HG03521 (cell line): ENCODE data around the gene CDC7.
A peak's percentile ranks its signal among the peaks of the same experiment; 100 is the strongest.
"Not testable (repeated sequence)": the region's sequence is repeated elsewhere in the genome, so short reads cannot be mapped to it uniquely, and the experiment has no call there.

Experiments used
- ATAC-seq: cut with Tn5 transposase; IDR thresholded peaks from one replicate; pipeline ENCODE4 v1.9.1; 2021; ENCODE audit warnings: mild to moderate bottlenecking, moderate library complexity; ENCODE audit not compliant: unreplicated experiment

CDC7 gene

DNA sequence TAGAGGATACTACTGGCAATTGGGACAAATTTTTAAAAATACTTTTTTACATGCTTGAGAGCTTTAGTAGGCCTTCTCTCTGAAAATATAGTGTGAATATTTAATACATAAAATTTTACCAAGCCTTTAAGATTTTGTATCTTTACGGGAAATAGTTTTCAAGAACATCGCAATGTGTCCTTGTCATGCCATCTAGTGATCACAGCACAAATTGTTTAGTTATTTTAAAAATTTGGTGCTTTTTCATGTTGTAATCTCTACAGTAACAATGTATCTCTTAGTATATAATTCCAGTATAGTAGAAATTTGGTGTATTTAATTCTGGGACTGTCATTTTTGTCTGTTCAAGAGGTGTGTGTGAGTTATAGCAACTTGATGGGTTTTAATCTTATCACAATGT lies 6.7 kb downstream of the CDC7 start:
- no peak for ATAC-seq

DNA sequence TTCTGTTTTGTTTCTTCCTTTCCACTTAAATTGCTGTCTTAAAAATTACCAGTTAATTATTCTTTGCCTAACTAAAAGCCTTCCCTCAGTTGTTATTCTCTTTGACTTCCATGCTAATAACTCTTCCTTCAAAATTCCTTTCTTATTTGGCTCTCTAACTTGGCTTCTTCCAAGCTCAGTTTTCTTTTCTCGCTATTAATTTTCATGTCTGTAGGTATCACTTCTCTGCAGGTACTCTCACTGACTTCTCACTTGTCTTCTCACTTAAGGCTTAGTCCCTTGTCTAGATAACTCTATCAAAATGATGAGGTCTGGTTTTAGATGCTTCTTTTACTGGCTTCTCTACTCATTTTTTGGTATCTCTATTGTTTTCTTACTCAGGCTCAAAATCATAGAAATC lies 10.1 kb downstream of the CDC7 start:
- no peak for ATAC-seq

DNA sequence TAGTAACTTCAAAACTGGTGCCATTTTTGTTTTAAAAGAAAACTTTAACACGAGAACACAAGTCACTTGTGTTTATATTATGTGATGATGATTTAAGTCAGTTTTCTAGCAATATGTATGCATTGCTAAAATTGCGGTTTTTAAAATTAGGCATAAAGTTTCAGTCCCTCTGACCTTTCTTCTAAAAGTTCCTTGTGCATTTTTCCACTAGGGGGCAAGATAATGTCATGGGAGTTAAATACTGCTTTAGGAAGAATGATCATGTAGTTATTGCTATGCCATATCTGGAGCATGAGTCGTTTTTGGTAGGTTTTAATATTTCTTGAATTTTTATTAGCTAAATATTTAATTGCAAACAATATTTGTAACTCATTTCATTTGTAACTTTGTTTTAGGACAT lies 10.7 kb downstream of the CDC7 start:
- no peak for ATAC-seq

- ATAC-seq = no peak
Measured at GRCh38 chr1:91513160-91513559, 12.5 kb downstream of the CDC7 start.

- no peak for ATAC-seq
Measured at GRCh38 chr1:91513706-91514105, 13.1 kb downstream of the CDC7 start.

GRCh38 chr1:91515994-91516393 lies 15.3 kb downstream of the CDC7 start:
- ATAC-seq = no peak

DNA sequence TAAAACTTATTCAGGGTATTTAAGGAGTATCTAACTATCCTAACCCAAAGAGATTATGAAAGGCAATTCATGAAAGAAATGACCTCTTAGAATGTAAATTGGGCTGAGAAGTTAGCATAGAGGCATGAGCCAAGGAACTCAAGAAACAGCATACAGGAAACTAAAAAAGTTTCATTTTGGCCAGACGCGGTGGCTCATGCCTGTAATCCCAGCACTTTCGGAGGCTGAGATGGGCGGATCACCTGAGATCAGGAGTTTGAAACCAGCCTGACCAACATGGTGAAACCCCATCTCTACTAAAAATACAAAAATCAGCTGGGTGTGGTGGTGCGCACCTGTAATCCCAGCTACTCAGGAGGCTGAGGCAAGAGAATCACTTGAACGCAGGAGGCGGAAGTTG lies 16.0 kb downstream of the CDC7 start:
- not testable (repeated sequence) for ATAC-seq

DNA sequence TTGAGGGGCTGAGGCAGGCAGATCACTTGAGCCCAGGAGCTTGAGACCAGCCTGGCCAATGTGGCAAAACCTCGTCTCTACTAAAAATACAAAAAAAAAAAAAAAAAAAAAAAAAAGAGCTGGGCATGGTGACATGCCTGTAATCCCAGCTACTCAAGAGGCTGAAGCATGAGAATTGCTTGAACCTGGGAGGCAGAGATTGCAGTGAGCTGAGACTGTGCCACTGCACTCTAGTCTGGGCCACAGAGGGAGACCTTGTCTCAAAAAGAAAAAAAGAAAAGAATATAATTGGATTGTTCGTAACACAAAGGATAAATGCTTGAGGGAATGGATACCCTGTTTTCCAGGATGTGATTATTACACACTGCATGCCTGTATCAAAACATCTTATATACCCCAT lies 18.5 kb downstream of the CDC7 start:
- ATAC-seq = not testable (repeated sequence)

DNA sequence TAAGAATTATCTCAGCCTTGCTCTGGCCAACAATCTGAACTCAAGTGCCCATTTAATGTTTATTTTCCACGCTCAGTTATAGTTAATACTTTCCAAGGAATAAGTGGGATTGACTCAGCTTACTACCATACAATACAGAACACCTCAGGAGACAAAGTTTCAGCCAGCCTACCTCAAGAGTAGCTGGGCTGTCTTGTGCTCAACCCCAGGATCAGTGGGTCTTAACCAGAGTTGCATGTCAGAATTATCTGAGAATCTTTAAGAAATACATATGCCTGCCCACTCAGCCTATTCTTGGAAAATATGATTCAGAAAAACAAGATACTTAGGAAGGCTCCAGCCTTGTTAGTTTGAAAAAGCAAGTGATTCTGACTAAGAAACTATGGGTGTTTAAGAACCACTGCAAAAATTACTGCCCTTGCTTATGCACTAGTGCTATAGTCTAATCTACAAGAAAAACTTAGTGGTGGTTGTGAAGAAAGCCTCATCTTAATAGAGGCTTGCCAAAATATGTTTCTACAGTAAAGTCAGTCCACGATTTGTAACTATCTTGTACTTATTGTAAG lies 20.4 kb downstream of the CDC7 start:
- no peak for ATAC-seq

- peak; percentile 94 for ATAC-seq
Measured at GRCh38 chr1:91523482-91523881, 22.8 kb downstream of the CDC7 start.

DNA sequence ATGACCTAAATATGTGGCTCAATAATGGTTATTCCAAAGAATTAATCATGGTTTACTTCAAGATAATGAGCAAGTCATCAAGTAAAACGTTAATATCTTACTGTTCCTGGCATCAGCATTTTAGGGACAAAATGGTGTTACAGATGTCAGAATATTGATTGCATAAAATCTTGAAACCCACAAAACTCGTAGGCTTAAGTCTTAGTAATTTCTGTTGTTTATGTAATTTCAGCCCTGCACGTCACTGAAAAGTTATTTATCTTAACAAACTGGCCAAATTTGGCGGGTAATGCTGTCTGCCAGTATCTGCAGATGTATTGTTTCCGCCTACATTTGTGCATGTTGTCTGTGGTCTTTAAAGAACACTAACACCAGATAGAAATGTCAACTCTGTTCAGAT lies 25.8 kb downstream of the CDC7 start:
- no peak for ATAC-seq

- ATAC-seq = no peak
Measured at GRCh38 chr1:91527266-91527765, 26.7 kb downstream of the CDC7 start.

DNA sequence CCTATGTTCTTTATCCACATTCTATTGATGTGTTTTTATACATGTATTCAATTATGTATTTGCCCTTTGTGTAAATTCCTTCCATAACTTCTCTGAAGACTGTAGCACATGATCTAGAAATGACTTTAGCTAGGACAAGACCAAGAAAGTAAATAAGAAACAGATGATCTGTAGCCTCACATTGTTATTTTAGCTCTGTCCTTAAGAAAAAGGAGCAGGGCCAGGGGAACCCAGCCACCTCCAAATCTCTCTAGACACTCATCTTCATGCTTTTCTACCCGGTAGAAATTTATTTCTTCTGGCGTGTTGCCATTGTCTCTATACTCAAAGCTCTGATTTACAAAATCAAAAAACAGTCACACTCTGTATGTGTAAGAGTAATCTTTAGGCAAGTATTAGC lies 27.1 kb downstream of the CDC7 start:
- ATAC-seq = no peak

- no peak for ATAC-seq
Measured at GRCh38 chr1:91529856-91530255, 29.2 kb downstream of the CDC7 start.

- ATAC-seq = no peak
Measured at GRCh38 chr1:91533361-91534024, 32.8 kb downstream of the CDC7 start.

- ATAC-seq = no peak
Measured at GRCh38 chr1:91535441-91535840, 34.8 kb downstream of the CDC7 start.

DNA sequence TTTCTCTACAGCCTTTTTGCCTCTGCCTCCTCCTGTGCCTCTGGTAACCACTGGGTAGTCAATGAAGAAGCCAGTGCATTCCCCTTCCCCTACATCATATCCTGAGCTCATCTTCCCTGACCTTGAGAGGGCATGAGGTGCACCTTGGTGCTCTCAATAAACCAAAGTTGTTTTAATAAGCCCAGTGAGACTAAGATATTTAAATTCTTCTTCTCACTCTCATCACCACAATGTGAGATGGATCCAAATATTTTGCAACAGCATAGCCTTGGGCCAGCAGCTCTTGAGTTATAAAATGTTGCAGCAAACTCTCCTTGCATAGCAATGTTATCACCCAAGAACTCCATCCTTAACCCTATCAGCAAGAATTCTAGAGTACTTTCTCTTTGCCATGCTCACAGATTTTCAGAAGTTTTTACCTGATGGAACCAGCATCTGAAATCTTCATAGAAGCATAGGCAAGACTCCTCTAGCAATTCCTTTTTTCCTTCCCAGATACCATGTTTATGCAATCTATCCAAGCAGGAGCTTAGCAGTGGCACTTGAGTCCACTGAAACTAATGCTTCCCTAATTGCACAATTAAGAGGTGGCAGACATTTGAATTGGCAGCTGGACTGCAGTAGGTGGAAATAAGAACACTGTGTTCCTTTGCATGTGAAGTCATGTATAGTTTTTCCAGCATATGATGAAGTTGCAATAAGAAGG lies 36.8 kb downstream of the CDC7 start:
- no peak for ATAC-seq

- no peak for ATAC-seq
Measured at GRCh38 chr1:91537987-91538304, 37.3 kb downstream of the CDC7 start.

- no peak for ATAC-seq
Measured at GRCh38 chr1:91540910-91541309, 40.3 kb downstream of the CDC7 start.

- ATAC-seq = no peak
Measured at GRCh38 chr1:91541918-91542533, 41.4 kb downstream of the CDC7 start.

- ATAC-seq = no peak
Measured at GRCh38 chr1:91545506-91546300, 45.1 kb downstream of the CDC7 start.
